Activated CD4-positive, alpha-beta T cell treated with anti-CD3 and anti-CD28 coated beads for 1 hour (primary cell): ENCODE measurements around the gene TMEM17.

Experiments
- DNase-seq: peaks from one replicate; pipeline ENCODE4 v3.0.0-alpha.2; 2020

The TMEM17 gene

DNA sequence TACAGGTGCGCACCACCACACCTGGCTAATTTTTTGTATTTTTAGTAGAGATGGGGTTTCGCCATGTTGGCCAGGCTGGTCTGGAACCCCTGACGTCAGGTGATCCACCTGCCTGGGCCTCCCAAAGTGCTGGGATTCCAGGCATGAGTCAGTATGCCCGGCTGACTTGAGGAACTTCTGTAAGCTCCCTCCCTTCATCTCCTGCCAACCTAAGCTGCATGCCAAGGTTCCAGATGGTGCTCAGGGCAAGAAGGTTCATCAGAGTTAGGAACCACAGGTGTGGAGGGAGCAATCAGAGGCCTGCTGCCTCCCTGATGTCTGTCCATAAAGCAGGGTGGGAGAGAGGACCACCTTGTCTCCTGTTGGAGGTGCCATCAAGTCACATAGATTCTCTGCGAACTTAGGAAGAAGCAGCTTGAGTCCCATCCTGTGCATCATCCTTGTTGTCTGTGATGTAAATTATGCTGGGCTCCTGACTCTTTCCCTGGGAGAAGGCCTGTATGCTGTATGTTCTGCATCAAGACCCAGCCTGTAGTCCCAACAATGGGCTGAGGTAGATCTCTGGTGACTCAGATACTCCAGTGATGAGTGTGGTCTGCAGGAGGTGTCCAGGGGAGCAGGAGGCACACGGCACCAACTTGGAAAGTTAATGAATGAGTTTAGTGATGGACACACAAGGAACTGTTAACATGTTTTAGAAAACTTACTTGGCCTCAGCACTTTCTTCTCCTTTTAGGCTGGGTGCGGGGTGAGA lies 53.1 kb downstream of the TMEM17 start:
- DNase-seq = no peak

DNA sequence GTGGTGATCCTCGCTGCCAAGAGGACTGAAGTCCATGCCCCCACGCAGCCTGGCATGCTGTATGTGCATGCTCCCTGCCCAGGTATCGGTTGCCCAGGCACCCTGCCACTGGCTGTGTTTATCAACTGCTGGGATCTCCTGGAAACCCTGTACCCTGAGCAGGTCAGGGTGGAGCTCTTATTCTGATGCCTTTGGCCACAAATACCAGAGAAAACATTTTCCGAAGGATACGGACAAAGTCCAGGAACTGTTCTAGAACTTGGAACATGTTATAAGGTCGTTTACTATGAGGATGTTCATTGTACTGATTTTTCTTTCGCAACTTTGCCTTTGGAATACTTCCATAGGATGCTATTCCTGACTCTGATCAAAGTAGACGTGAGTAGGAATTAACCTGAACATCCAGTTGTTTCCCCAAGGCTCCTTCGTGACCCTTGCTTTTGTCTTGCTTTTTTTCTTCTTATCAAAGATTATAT lies 55.2 kb downstream of the TMEM17 start:
- DNase-seq = no peak
